KOPT-K1 (cell line): Measurements from ENCODE around the gene ACOT7.

Source experiments
- H3K27ac ChIP-seq: fragments of 200-600 bp; sonication (generic); 2 replicates; pipeline ENCODE4 v1.5.1; 2016; ENCODE audit warnings: antibody characterized with exemption, mild to moderate bottlenecking, low read depth, low read length; ENCODE audit not compliant: poor library complexity, severe bottlenecking
- H3K36me3 ChIP-seq: fragments of 200-600 bp; sonication (generic); 2 replicates; pipeline ENCODE4 v1.5.1; 2017; ENCODE audit warnings: antibody characterized with exemption, mild to moderate bottlenecking, low read length, moderate library complexity; ENCODE audit not compliant: insufficient read depth
- H3K9me3 ChIP-seq: fragments of 200-600 bp; sonication (generic); 2 replicates; pipeline ENCODE4 v1.5.1; 2017; ENCODE audit warnings: antibody characterized with exemption, low read length, mild to moderate bottlenecking; ENCODE audit not compliant: insufficient read depth, poor library complexity, severe bottlenecking

ACOT7 gene

GRCh38 chr1:6426972-6427350 is 33.4 kb upstream of the ACOT7 start:
- no peak overlapping the region for H3K27ac ChIP-seq
- no peaks in the 10 kb centered on the region for H3K36me3 ChIP-seq
- no peaks in the 10 kb centered on the region for H3K9me3 ChIP-seq

- no peaks in the 10 kb centered on the region for H3K36me3 ChIP-seq
- H3K9me3 ChIP-seq, result no peaks in the 10 kb centered on the region
- no peak overlapping the region for H3K27ac ChIP-seq
These were observed 32.9 kb upstream of the ACOT7 start for GRCh38 chr1:6426277-6426971.

- H3K9me3 ChIP-seq, result no peaks in the 10 kb centered on the region
- H3K27ac ChIP-seq, result no peak overlapping the region
- H3K36me3 ChIP-seq, result no peaks in the 10 kb centered on the region
These were observed 32.1 kb upstream of the ACOT7 start for GRCh38 chr1:6425658-6426057.

- Histone ChIP-seq H3K36me3 (no peaks in the 10 kb centered on the region), H3K9me3 (no peaks in the 10 kb centered on the region), H3K27ac (no peak within 1 kb of the TSS)
These were observed 31.3 kb upstream of the ACOT7 start, which contains the start of gene ESPN for GRCh38 chr1:6424619-6425593. TSS of gene ESPN (plus strand) at chr1:6424776. CDS start at chr1:6424956, 180 bp downstream.

- H3K36me3 ChIP-seq, result no peaks in the 10 kb centered on the region
- no peak overlapping the region for H3K27ac ChIP-seq
- H3K9me3 ChIP-seq, result no peaks in the 10 kb centered on the region
These were observed 30.5 kb upstream of the ACOT7 start for GRCh38 chr1:6424000-6424565.

GRCh38 chr1:6423321-6423999 is 29.9 kb upstream of the ACOT7 start:
- no peaks in the 10 kb centered on the region for H3K36me3 ChIP-seq
- no peak overlapping the region for H3K27ac ChIP-seq
- H3K9me3 ChIP-seq, result no peaks in the 10 kb centered on the region

- Histone ChIP-seq H3K27ac (no peak overlapping the region), H3K36me3 (no peaks in the 10 kb centered on the region), H3K9me3 (no peaks in the 10 kb centered on the region)
These were observed 27.7 kb upstream of the ACOT7 start for GRCh38 chr1:6421266-6421665.

GRCh38 chr1:6420454-6421042 is 27.0 kb upstream of the ACOT7 start:
- H3K9me3 ChIP-seq, result no peaks in the 10 kb centered on the region
- no peak overlapping the region for H3K27ac ChIP-seq

GRCh38 chr1:6419804-6420453 is 26.4 kb upstream of the ACOT7 start, which contains the start of gene HES2:
TSS of gene HES2 (minus strand) at chr1:6419919. CDS start at chr1:6419820, 99 bp downstream.
- Histone ChIP-seq H3K36me3 (no peaks in the 10 kb centered on the region), H3K27ac (no peak within 1 kb of the TSS), H3K9me3 (no peaks in the 10 kb centered on the region)

More at GRCh38 chr1:6420454-6421042, 27.0 kb upstream of the ACOT7 start:
- no peaks in the 10 kb centered on the region for H3K36me3 ChIP-seq

- no peaks in the 10 kb centered on the region for H3K36me3 ChIP-seq
- no peak overlapping the region for H3K27ac ChIP-seq
These were observed 25.8 kb upstream of the ACOT7 start for GRCh38 chr1:6419397-6419803.

GRCh38 chr1:6418668-6419396 is 25.3 kb upstream of the ACOT7 start:
- H3K9me3 ChIP-seq, result no peaks in the 10 kb centered on the region
- no peak overlapping the region for H3K27ac ChIP-seq
- no peaks in the 10 kb centered on the region for H3K36me3 ChIP-seq

More at GRCh38 chr1:6419397-6419803, 25.8 kb upstream of the ACOT7 start:
- H3K9me3 ChIP-seq, result no peaks in the 10 kb centered on the region

GRCh38 chr1:6417961-6418667 is 24.5 kb upstream of the ACOT7 start:
- H3K9me3 ChIP-seq, result no peaks in the 10 kb centered on the region
- no peaks in the 10 kb centered on the region for H3K36me3 ChIP-seq
- no peak overlapping the region for H3K27ac ChIP-seq

- Histone ChIP-seq H3K36me3 (no peaks in the 10 kb centered on the region), H3K27ac (no peak overlapping the region), H3K9me3 (no peaks in the 10 kb centered on the region)
These were observed 23.3 kb upstream of the ACOT7 start for GRCh38 chr1:6416906-6417305.
